Adrenal gland (tissue), 19 donors: ENCODE results near the gene VCP. TPM values are rescaled to one million over a fixed set of nuclear protein-coding genes. Genes with fewer than 3 reads are reported as not detected.

ENCODE experiments used
- DNase-seq, 7 donors: peaks; one replicate each; pipeline ENCODE4 v3.0.0-alpha.2; 2019 to 2020
- H3K27ac ChIP-seq, 5 donors: fragments of 200-600 bp; sonication (generic) in 4 of 5; 1 replicate in 3 of 5; 2 replicates in 2 of 5; pipeline versions ENCODE4 v1.5.1 to v1.8.0; 2016 to 2020; ENCODE audit warnings: mild to moderate bottlenecking in 1 of 5
- H3K27me3 ChIP-seq: fragments of 200-600 bp; 2 replicates; pipeline ENCODE4 v1.8.0; 2021
- H3K36me3 ChIP-seq, 2 donors: fragments of 200-600 bp; replicated peaks in 1 of 2; 1 replicate in 1 of 2; 2 replicates in 1 of 2; pipeline versions ENCODE4 v1.5.1 to v1.8.0; 2018 to 2022
- H3K4me1 ChIP-seq, 2 donors: fragments of 200-600 bp; replicated peaks in 1 of 2; 1 replicate in 1 of 2; 2 replicates in 1 of 2; pipeline versions ENCODE4 v1.5.1 to v1.8.0; 2018 to 2021
- H3K4me3 ChIP-seq, 4 donors: fragments of 200-600 bp; sonication (generic) in 3 of 4; one replicate each; pipeline ENCODE4 v1.5.1; 2016 to 2018
- H3K9me3 ChIP-seq, 3 donors: fragments of 200-600 bp; sonication (generic) in 1 of 3; replicated peaks in 1 of 3; 1 replicate in 2 of 3; 2 replicates in 1 of 3; pipeline versions ENCODE4 v1.5.1 to v1.8.0; 2016 to 2021
- CTCF ChIP-seq, 6 experiments: fragments of 450-650 bp in 4 of 6; fragments of 200-600 bp in 2 of 6; sonication (generic) in 1 of 6; IDR thresholded peaks; 1 replicate in 5 of 6; 2 replicates in 1 of 6; pipeline versions ENCODE4 v1.5.1 to v1.8.0; 2016 to 2021; ENCODE audit warnings: antibody characterized with exemption in 6 of 6, mild to moderate bottlenecking in 2 of 6, moderate library complexity in 1 of 6
- POLR2A ChIP-seq, 2 donors: fragments of 450-650 bp; IDR thresholded peaks; one replicate each; pipeline ENCODE4 v1.6.1; 2017; ENCODE audit warnings: antibody characterized with exemption in 2 of 2, mild to moderate bottlenecking in 2 of 2, moderate library complexity in 1 of 2
- WGBS, 4 donors: extraction: QIAGEN DNeasy Blood & Tissue Kit in 2 of 4; methylation state at CpG; one replicate each; pipeline versions ENCODE4 v1.1.5 to v1.1.7; 2013 to 2017; 5-methylcytosine and 5-hydroxymethylcytosine counted together
- intact Hi-C, 2 donors: fragments of 100-400 bp; cut with DNase I; formaldehyde crosslinking; loops; one replicate each; pipeline versions ENCODE4 v1.14.1 to v1.15.0; 2022 to 2023
- long read RNA-seq, 10 donors: library from polyadenylated mRNA in 3 of 10; unstranded in 2 of 10; stranded (forward) in 1 of 10; transcript quantifications; one replicate each; pipeline ENCODE4 v2.0.0 and lab custom pipeline, GENCODE V29; 2021 to 2026
- polyA plus RNA-seq, 3 donors: library from polyadenylated mRNA; stranded (reverse); fragments of 200-250 nt in 2 of 3; fragments of 350-450 nt in 1 of 3; fragmentation: Illumina TruSeq in 1 of 3; extraction: RNeasy Lipid Tissue Mini Kit (QIAGEN cat#74804) in 1 of 3; gene quantifications; one replicate each; pipeline ENCODE4 v1.2.3, GENCODE V29; 2013 to 2014
- total RNA-seq, 9 donors: library from RNA; depleted of rRNA in 4 of 9; stranded (reverse); fragments of >200 nt in 4 of 9; fragments of 120-200 nt in 1 of 9; fragmentation: NEBNext Ultra II Directional in 1 of 9; extraction: Animal tissue kit (Norgen Biotek cat#: 25700) in 1 of 9; gene quantifications; one replicate each; pipeline versions ENCODE4 v1.1.0 to v1.2.4, GENCODE V29; 2013 to 2023
- donor health status: healthy with polysubstance abuse.
- donor health status: Bipolar disorder and iron deficiency.
- donor health status: DM: yes; HTN: yes; CAD: no.
- donor health status: DM: no; HTN: no; CAD: no.
- donor health status: DM: no; HTN: no; CAD: no.
- donor health status: DM: yes; HTN: yes; CAD: no.

The VCP gene
- 100 to 1,000 TPM; 193 to 555 (median 253) TPM for total RNA-seq
- 100 to 1,000 TPM in 1 of 3 donors, 10 to 100 TPM in 2; 65.1 to 393 (median 73.9) TPM for polyA plus RNA-seq
- long read RNA-seq, donor 1, full-length matches to known transcripts: 83 of 229 reads
- long read RNA-seq, donor 1, partial matches to known transcripts: 131 of 229 reads
- long read RNA-seq, donor 1, other reads (novel, unspliced or antisense): 15 of 229 reads
- long read RNA-seq, donor 2, full-length matches to known transcripts: 58 of 107 reads
- long read RNA-seq, donor 2, partial matches to known transcripts: 41 of 107 reads
- long read RNA-seq, donor 2, other reads (novel, unspliced or antisense): 8 of 107 reads
- long read RNA-seq, donor 3, full-length matches to known transcripts: 84 of 127 reads
- long read RNA-seq, donor 3, partial matches to known transcripts: 35 of 127 reads
- long read RNA-seq, donor 3, other reads (novel, unspliced or antisense): 8 of 127 reads
- long read RNA-seq, donor 4, full-length matches to known transcripts: 138 of 169 reads
- long read RNA-seq, donor 4, partial matches to known transcripts: 18 of 169 reads
- long read RNA-seq, donor 4, other reads (novel, unspliced or antisense): 13 of 169 reads
- long read RNA-seq, donor 5, full-length matches to known transcripts: 1,404 of 1,527 reads
- long read RNA-seq, donor 5, partial matches to known transcripts: 25 of 1,527 reads
- long read RNA-seq, donor 5, other reads (novel, unspliced or antisense): 98 of 1,527 reads
- long read RNA-seq, donor 6, full-length matches to known transcripts: 86 of 116 reads
- long read RNA-seq, donor 6, partial matches to known transcripts: 18 of 116 reads
- long read RNA-seq, donor 6, other reads (novel, unspliced or antisense): 12 of 116 reads
- long read RNA-seq, donor 7, full-length matches to known transcripts: 35 of 81 reads
- long read RNA-seq, donor 7, partial matches to known transcripts: 46 of 81 reads
- long read RNA-seq, donor 7, other reads (novel, unspliced or antisense): 0 of 81 reads
- long read RNA-seq, donor 8, full-length matches to known transcripts: 124 of 230 reads
- long read RNA-seq, donor 8, partial matches to known transcripts: 77 of 230 reads
- long read RNA-seq, donor 8, other reads (novel, unspliced or antisense): 29 of 230 reads
- long read RNA-seq, donor 9, full-length matches to known transcripts: 47 of 76 reads
- long read RNA-seq, donor 9, partial matches to known transcripts: 17 of 76 reads
- long read RNA-seq, donor 9, other reads (novel, unspliced or antisense): 12 of 76 reads
- long read RNA-seq, donor 10, full-length matches to known transcripts: 35 of 62 reads
- long read RNA-seq, donor 10, partial matches to known transcripts: 21 of 62 reads
- long read RNA-seq, donor 10, other reads (novel, unspliced or antisense): 6 of 62 reads

GRCh38 chr9:35072461-35073278 is at the start of gene VCP:
VCP (minus strand) TSS chr9:35072625; CDS start chr9:35072353, 272 bp downstream.
- peak within 1 kb of the TSS; percentile 99 to 100 (median 100) for H3K27ac ChIP-seq
- TF ChIP-seq CTCF (IDR thresholded peaks at IDR 0.05) (no peak), POLR2A (IDR thresholded peaks at IDR 0.05) (peak; percentile 97 to 99)
- intact Hi-C loops: no loop called here

GRCh38 chr9:35116898-35117551 is 44.6 kb upstream of the VCP start:
- no peaks in the 10 kb centered on the region for H3K27me3 ChIP-seq
- DNase-seq: peak; percentile 91 to 97 (median 96)
- intact Hi-C loops: loop anchor here (2.0 to 5.0 kb wide), 4 partner anchors 140 to 360 kb away; no protein-coding TSS in a partner anchor
- peaks cover 26 to 43% of the 10 kb centered on the region in 2 donors for H3K4me1 ChIP-seq
- H3K27ac ChIP-seq: peak overlapping the region in 4 of 5 donors; percentile 75 to 83 (median 76)
- H3K36me3 ChIP-seq: no peaks in the 10 kb centered on the region
- TF ChIP-seq CTCF (IDR thresholded peaks at IDR 0.05): peak; percentile 91 to 97 (median 96)
- TF ChIP-seq POLR2A (IDR thresholded peaks at IDR 0.05): no peak
- 25 to 31% (median 27%) methylated on average over 28 to 30 of the region's 30 CpGs for WGBS, 4 donors
- no peaks in the 10 kb centered on the region for H3K9me3 ChIP-seq
- peak overlapping the region in 1 of 4 donors; percentile 52 for H3K4me3 ChIP-seq

More at GRCh38 chr9:35072461-35073278, at the start of gene VCP:
- Histone ChIP-seq H3K36me3 (peaks cover 0 to 7% of the 10 kb centered on the region in 2 donors), H3K27me3 (no peaks in the 10 kb centered on the region), H3K4me1 (peaks cover 36 to 38% of the 10 kb centered on the region in 2 donors), H3K4me3 (peak within 1 kb of the TSS; percentile 37 to 89 (median 69)), H3K9me3 (no peaks in the 10 kb centered on the region)
- DNase-seq: peak; percentile 98 to 100 (median 99)
- 4 to 29% (median 5%) methylated on average over 9 to 54 of the region's 54 CpGs for WGBS, 4 donors

GRCh38 chr9:35116539-35116897 is 44.1 kb upstream of the VCP start:
- intact Hi-C loops: loop anchor here (2.0 to 5.0 kb wide), 4 partner anchors 140 to 361 kb away; no protein-coding TSS in a partner anchor
- Histone ChIP-seq H3K4me3 (peak overlapping the region in 2 of 4 donors; percentile 45 to 52), H3K36me3 (no peaks in the 10 kb centered on the region), H3K9me3 (no peaks in the 10 kb centered on the region), H3K27ac (peak overlapping the region in 4 of 5 donors; percentile 75 to 83 (median 76)), H3K4me1 (peaks cover 30 to 47% of the 10 kb centered on the region in 2 donors), H3K27me3 (no peaks in the 10 kb centered on the region)
- no peak for DNase-seq
- TF ChIP-seq CTCF (IDR thresholded peaks at IDR 0.05) (no peak), POLR2A (IDR thresholded peaks at IDR 0.05) (no peak)
- 0% methylated on average over 10 to 12 of the region's 12 CpGs for whole genome bisulfite sequencing, 4 donors
